Measurements from ENCODE around the gene APOBEC3H.

- TF ChIP-seq, protein P1, sequence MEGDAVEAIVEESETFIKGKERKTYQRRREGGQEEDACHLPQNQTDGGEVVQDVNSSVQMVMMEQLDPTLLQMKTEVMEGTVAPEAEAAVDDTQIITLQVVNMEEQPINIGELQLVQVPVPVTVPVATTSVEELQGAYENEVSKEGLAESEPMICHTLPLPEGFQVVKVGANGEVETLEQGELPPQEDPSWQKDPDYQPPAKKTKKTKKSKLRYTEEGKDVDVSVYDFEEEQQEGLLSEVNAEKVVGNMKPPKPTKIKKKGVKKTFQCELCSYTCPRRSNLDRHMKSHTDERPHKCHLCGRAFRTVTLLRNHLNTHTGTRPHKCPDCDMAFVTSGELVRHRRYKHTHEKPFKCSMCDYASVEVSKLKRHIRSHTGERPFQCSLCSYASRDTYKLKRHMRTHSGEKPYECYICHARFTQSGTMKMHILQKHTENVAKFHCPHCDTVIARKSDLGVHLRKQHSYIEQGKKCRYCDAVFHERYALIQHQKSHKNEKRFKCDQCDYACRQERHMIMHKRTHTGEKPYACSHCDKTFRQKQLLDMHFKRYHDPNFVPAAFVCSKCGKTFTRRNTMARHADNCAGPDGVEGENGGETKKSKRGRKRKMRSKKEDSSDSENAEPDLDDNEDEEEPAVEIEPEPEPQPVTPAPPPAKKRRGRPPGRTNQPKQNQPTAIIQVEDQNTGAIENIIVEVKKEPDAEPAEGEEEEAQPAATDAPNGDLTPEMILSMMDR (IDR thresholded peaks at IDR 0.05; ENCODE audit: low read depth, low read length, poor library complexity, severe bottlenecking): no peak
- no peak for TF ChIP-seq EZH2phosphoT487 (IDR thresholded peaks at IDR 0.05; ENCODE audit: borderline replicate concordance, low read length)
Observed at GRCh38 chr22:39103431-39103830, 6.4 kb downstream of the APOBEC3H start.
